Measurements from ENCODE around the gene MORF4L2. TPM values are rescaled to one million over a fixed set of nuclear protein-coding genes. Genes with fewer than 3 reads are reported as not detected.

Gene MORF4L2
- total and polyA plus RNA-seq, 2 experiments from 2014 or later = 311 to 315 TPM

DNA sequence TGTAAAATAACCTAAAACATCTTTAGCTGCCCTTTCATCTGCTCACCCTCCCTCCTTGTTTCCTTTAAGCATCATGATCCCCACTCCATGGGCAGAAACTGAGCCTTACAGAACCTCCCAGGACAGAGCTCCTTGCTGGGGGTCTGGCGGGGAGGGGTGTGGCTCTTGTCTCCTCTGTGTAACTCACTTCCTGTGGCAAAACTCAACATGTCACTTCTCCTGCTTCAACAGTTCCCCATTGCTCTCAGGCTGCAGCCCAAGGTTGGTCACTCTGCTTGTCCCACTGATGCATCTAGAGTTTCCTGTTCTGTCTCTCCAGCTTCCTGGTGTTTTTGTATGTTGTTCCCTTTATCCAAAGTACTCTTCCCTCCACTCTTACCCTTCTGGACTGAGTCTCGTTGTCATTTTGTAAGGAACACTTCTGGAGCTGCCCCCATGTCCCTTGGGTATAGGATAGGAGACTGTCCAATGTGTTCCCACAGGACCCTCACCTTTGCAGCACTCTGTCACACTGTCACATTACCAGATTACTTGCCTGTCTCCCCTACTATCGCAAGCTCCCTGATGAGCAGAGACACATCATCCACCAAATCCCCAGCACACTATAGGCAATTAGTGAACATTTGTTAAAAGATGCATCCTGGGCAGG lies 43.8 kb upstream of the MORF4L2 start (continued):
- TF ChIP-seq, protein P1, sequence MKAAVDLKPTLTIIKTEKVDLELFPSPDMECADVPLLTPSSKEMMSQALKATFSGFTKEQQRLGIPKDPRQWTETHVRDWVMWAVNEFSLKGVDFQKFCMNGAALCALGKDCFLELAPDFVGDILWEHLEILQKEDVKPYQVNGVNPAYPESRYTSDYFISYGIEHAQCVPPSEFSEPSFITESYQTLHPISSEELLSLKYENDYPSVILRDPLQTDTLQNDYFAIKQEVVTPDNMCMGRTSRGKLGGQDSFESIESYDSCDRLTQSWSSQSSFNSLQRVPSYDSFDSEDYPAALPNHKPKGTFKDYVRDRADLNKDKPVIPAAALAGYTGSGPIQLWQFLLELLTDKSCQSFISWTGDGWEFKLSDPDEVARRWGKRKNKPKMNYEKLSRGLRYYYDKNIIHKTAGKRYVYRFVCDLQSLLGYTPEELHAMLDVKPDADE (IDR thresholded peaks at IDR 0.05) = no peak
- TF ChIP-seq STAT1 (IDR thresholded peaks at IDR 0.05; ENCODE audit: unreplicated experiment) (no peak), EZH2 (IDR thresholded peaks at IDR 0.05; ENCODE audit: low read depth, unreplicated experiment) (no peak), POLR2AphosphoS5 (IDR thresholded peaks at IDR 0.05; ENCODE audit: low read depth) (no peak), JUNB (IDR thresholded peaks at IDR 0.05; ENCODE audit: unreplicated experiment) (no peak), CREB1 (CRISPR knock-in tag; IDR thresholded peaks at IDR 0.05; ENCODE audit: low read depth) (no peak)
- TF ChIP-seq, protein P2, sequence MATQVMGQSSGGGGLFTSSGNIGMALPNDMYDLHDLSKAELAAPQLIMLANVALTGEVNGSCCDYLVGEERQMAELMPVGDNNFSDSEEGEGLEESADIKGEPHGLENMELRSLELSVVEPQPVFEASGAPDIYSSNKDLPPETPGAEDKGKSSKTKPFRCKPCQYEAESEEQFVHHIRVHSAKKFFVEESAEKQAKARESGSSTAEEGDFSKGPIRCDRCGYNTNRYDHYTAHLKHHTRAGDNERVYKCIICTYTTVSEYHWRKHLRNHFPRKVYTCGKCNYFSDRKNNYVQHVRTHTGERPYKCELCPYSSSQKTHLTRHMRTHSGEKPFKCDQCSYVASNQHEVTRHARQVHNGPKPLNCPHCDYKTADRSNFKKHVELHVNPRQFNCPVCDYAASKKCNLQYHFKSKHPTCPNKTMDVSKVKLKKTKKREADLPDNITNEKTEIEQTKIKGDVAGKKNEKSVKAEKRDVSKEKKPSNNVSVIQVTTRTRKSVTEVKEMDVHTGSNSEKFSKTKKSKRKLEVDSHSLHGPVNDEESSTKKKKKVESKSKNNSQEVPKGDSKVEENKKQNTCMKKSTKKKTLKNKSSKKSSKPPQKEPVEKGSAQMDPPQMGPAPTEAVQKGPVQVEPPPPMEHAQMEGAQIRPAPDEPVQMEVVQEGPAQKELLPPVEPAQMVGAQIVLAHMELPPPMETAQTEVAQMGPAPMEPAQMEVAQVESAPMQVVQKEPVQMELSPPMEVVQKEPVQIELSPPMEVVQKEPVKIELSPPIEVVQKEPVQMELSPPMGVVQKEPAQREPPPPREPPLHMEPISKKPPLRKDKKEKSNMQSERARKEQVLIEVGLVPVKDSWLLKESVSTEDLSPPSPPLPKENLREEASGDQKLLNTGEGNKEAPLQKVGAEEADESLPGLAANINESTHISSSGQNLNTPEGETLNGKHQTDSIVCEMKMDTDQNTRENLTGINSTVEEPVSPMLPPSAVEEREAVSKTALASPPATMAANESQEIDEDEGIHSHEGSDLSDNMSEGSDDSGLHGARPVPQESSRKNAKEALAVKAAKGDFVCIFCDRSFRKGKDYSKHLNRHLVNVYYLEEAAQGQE (IDR thresholded peaks at IDR 0.05; ENCODE audit: unreplicated experiment) = no peak

DNA sequence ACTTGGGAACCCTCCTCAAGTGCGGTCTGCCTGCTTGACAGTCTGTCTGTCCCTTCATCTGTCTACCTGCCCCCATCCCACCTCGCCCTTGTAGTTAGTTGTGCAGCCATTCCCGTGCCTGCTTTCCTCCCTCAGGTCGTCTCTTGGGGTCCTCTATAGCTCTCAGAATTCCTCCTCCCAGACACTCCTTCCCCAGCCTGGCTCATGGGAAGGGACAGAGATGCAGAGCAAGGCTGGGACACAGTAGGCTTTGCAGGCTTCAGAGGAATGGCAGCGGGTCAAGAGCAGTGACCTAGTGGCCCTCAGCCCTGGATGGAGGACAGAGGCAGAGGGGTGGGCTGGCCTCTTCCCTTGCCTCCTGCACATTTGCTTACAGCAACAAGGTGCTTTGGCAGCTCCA lies 42.5 kb upstream of the MORF4L2 start:
- Histone ChIP-seq H3K4me3 (no peak overlapping the region), H3F3A (replicated peaks; ENCODE audit: low read depth) (no peaks in the 10 kb centered on the region), H4K20me1 (replicated peaks; ENCODE audit: insufficient read depth) (no peaks in the 10 kb centered on the region), H3K79me2 (replicated peaks; ENCODE audit: insufficient read depth) (no peaks in the 10 kb centered on the region), H2AFZ (peak overlapping the region; percentile 91; the same call in 1 of the 2 replicates), H3K27ac (ENCODE audit: low read depth) (no peak overlapping the region), H3K4me1 (ENCODE audit: insufficient read depth) (peaks cover 31% of the 10 kb centered on the region), H3K36me3 (ENCODE audit: insufficient read depth) (no peaks in the 10 kb centered on the region), H3K27me3 (ENCODE audit: insufficient read depth) (no peaks in the 10 kb centered on the region), H3K4me2 (peak overlapping the region; percentile 31; the same call in 1 of the 2 replicates), H3K9me2 (ENCODE audit: insufficient read depth) (no peaks in the 10 kb centered on the region)
- Mint-ChIP-seq H3K4me1 (peaks cover 52% of the 10 kb centered on the region), H3K27me3 (ENCODE audit: insufficient read depth, low read depth, poor library complexity) (peaks cover 2% of the 10 kb centered on the region), H3K27ac (no peak overlapping the region), H3K9me3 (no peaks in the 10 kb centered on the region; the same call in 2 of the 3 replicates), H3K36me3 (ENCODE audit: low read depth) (no peaks in the 10 kb centered on the region), H3K4me3 (no peak overlapping the region)
- TF ChIP-seq, protein P1 (IDR thresholded peaks at IDR 0.05) = no peak
- TF ChIP-seq NANOG (IDR thresholded peaks at IDR 0.05; ENCODE audit: borderline replicate concordance) (no peak), EZH2 (IDR thresholded peaks at IDR 0.05; ENCODE audit: low read depth, unreplicated experiment) (no peak), STAT1 (IDR thresholded peaks at IDR 0.05; ENCODE audit: unreplicated experiment) (no peak), JUNB (IDR thresholded peaks at IDR 0.05; ENCODE audit: unreplicated experiment) (no peak), ZNF331 (CRISPR knock-in tag; IDR thresholded peaks at IDR 0.05; ENCODE audit: low read depth) (no peak), CREB1 (CRISPR knock-in tag; IDR thresholded peaks at IDR 0.05; ENCODE audit: low read depth) (no peak), POLR2AphosphoS5 (IDR thresholded peaks at IDR 0.05; ENCODE audit: low read depth) (no peak)
- TF ChIP-seq, protein P3, sequence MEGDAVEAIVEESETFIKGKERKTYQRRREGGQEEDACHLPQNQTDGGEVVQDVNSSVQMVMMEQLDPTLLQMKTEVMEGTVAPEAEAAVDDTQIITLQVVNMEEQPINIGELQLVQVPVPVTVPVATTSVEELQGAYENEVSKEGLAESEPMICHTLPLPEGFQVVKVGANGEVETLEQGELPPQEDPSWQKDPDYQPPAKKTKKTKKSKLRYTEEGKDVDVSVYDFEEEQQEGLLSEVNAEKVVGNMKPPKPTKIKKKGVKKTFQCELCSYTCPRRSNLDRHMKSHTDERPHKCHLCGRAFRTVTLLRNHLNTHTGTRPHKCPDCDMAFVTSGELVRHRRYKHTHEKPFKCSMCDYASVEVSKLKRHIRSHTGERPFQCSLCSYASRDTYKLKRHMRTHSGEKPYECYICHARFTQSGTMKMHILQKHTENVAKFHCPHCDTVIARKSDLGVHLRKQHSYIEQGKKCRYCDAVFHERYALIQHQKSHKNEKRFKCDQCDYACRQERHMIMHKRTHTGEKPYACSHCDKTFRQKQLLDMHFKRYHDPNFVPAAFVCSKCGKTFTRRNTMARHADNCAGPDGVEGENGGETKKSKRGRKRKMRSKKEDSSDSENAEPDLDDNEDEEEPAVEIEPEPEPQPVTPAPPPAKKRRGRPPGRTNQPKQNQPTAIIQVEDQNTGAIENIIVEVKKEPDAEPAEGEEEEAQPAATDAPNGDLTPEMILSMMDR (conservative IDR thresholded peaks at IDR 0.05; ENCODE audit: low read depth in 2 of 2) = no peak
- TF ChIP-seq, protein P2 (IDR thresholded peaks at IDR 0.05; ENCODE audit: unreplicated experiment) = no peak
- ATAC-seq = no peak
- no peak for DNase-seq (ENCODE audit: low spot score)

Measured in GM23338 (cell line).